ENCODE measurements around the gene TUBA1C.

The TUBA1C gene

DNA sequence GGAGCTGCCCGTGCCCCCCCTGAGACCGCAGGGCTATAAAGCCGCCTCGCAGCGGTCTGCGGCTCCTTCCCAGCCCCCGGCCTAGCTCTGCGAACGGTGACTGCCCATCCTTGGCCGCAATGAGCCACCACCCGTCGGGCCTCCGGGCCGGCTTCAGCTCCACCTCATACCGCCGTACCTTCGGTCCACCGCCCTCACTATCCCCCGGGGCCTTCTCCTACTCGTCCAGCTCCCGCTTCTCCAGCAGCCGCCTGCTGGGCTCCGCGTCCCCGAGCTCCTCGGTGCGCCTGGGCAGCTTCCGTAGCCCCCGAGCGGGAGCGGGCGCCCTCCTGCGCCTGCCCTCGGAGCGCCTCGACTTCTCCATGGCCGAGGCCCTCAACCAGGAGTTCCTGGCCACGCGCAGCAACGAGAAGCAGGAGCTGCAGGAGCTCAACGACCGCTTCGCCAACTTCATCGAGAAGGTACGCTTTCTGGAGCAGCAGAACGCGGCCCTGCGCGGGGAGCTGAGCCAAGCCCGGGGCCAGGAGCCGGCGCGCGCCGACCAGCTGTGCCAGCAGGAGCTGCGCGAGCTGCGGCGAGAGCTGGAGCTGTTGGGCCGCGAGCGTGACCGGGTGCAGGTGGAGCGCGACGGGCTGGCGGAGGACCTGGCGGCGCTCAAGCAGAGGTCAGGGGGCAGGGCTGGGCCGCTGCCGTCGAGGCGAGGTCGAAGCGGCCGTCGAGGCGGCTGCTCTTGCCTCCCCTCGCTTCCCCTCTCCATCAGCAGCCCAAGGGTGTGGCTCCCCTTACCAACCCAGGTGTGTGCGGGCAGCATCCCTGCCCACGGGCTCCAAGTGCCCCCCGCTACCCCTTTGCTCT is 30.4 kb downstream of the TUBA1C start, which contains the start of gene PRPH:
PRPH (plus strand) TSS at position 66 of the 855 bp plus-strand sequence; CDS start at position 120, 54 bp downstream.
- TF ChIP-seq SIN3A (IDR thresholded peaks at IDR 0.05; ENCODE audit: borderline replicate concordance, insufficient read depth, low read length) (no peak), POLR2AphosphoS5 (IDR thresholded peaks at IDR 0.05; ENCODE audit: low read depth, low read length) (no peak), TAF1 (IDR thresholded peaks at IDR 0.05; ENCODE audit: borderline replicate concordance, insufficient read depth, low read length) (no peak), FOXP2 (optimal IDR thresholded peaks at IDR 0.05; ENCODE audit: borderline replicate concordance, extremely low read depth, extremely low read length, insufficient read depth) (no peak)

DNA sequence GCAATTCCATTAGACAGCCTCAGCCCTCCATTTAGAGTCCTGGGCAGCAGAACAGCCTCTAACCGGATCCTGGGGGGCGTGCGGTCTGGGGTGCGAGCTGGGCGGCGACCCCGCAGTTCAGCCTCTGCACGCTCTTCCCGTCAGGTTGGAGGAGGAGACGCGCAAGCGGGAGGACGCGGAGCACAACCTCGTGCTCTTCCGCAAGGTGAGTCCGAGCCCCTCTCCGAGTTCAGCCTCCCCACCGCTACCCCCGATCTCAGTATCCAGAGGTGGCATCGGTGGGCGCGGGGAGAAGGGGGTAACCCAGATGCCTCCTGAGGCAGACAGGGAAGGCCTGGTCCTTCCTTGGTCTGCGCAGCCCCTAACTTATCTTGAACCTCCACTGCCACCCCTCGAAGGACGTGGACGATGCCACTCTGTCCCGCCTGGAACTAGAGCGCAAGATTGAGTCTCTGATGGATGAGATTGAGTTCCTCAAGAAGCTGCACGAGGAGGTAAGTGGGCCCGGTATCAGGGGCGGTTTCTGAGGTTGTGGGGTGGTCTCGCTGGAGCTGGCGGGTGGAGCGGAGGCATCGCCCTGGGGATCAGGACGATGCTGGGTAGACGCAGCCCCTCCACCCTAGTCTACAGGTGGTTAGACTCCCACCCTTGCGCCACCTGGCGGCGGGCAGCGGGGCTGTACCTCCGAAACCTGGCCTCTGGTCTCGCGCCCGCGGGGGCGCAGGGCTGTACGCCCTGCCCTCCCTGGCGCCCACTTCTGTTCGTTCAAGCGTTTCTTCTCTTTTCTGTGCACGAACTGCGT is 31.4 kb downstream of the TUBA1C start:
- TF ChIP-seq POLR2AphosphoS5 (IDR thresholded peaks at IDR 0.05; ENCODE audit: low read depth, low read length) (no peak), SIN3A (IDR thresholded peaks at IDR 0.05; ENCODE audit: borderline replicate concordance, insufficient read depth, low read length) (no peak), TAF1 (IDR thresholded peaks at IDR 0.05; ENCODE audit: borderline replicate concordance, insufficient read depth, low read length) (no peak), FOXP2 (optimal IDR thresholded peaks at IDR 0.05; ENCODE audit: borderline replicate concordance, extremely low read depth, extremely low read length, insufficient read depth) (peak; percentile 19)
- TF ChIP-seq, protein P1, sequence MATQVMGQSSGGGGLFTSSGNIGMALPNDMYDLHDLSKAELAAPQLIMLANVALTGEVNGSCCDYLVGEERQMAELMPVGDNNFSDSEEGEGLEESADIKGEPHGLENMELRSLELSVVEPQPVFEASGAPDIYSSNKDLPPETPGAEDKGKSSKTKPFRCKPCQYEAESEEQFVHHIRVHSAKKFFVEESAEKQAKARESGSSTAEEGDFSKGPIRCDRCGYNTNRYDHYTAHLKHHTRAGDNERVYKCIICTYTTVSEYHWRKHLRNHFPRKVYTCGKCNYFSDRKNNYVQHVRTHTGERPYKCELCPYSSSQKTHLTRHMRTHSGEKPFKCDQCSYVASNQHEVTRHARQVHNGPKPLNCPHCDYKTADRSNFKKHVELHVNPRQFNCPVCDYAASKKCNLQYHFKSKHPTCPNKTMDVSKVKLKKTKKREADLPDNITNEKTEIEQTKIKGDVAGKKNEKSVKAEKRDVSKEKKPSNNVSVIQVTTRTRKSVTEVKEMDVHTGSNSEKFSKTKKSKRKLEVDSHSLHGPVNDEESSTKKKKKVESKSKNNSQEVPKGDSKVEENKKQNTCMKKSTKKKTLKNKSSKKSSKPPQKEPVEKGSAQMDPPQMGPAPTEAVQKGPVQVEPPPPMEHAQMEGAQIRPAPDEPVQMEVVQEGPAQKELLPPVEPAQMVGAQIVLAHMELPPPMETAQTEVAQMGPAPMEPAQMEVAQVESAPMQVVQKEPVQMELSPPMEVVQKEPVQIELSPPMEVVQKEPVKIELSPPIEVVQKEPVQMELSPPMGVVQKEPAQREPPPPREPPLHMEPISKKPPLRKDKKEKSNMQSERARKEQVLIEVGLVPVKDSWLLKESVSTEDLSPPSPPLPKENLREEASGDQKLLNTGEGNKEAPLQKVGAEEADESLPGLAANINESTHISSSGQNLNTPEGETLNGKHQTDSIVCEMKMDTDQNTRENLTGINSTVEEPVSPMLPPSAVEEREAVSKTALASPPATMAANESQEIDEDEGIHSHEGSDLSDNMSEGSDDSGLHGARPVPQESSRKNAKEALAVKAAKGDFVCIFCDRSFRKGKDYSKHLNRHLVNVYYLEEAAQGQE (IDR thresholded peaks at IDR 0.05; ENCODE audit: insufficient read depth in 1 of 2, low read depth in 2 of 2, low read length in 2 of 2), result no peak

DNA sequence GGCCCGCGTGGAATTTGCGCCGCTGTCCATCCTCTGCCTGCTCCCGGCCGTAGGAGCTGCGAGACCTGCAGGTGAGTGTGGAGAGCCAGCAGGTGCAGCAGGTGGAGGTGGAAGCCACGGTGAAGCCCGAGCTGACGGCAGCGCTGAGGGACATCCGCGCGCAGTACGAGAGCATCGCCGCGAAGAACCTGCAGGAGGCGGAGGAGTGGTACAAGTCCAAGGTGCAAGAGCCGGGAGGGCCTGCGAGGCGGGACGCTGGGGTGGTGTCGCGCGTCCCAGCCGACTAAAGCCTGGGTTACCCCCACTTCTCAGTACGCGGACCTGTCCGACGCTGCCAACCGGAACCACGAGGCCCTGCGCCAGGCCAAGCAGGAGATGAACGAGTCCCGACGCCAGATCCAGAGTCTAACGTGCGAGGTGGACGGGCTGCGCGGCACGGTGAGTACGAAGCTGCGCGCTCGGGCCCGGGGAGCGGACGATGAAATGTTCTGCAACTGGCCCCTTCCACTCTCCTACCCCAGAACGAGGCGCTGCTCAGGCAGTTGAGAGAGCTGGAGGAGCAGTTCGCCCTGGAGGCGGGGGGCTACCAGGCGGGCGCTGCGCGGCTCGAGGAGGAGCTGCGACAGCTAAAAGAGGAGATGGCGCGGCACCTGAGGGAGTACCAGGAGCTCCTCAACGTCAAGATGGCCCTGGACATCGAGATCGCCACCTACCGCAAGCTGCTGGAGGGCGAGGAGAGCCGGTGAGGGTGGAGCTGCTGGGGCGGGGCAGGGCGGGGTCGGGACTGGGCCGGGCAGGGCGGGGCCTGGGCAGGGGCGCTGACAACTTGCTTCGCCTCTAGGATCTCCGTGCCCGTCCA is 32.2 kb downstream of the TUBA1C start:
- TF ChIP-seq, protein P1 (IDR thresholded peaks at IDR 0.05; ENCODE audit: insufficient read depth in 1 of 2, low read depth in 2 of 2, low read length in 2 of 2), result no peak
- TF ChIP-seq TAF1 (IDR thresholded peaks at IDR 0.05; ENCODE audit: borderline replicate concordance, insufficient read depth, low read length) (no peak), FOXP2 (optimal IDR thresholded peaks at IDR 0.05; ENCODE audit: borderline replicate concordance, extremely low read depth, extremely low read length, insufficient read depth) (no peak), SIN3A (IDR thresholded peaks at IDR 0.05; ENCODE audit: borderline replicate concordance, insufficient read depth, low read length) (no peak), POLR2AphosphoS5 (IDR thresholded peaks at IDR 0.05; ENCODE audit: low read depth, low read length) (no peak)

DNA sequence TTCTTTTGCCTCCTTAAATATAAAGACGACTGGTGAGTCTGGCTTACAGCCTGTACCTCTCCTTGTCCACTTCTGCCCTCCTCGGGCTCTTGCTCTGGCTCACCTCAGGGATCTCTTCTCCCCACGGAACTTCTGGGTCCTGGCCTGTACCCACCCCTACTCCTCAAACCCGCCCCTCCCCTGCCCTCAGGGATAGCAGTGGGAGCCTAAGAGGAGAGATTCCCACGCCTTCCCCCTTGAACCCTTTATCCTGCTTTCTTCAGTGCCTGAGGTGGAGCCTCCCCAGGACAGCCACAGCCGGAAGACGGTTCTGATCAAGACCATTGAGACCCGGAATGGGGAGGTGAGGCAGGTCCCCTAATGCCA is 32.8 kb downstream of the TUBA1C start:
- TF ChIP-seq FOXP2 (optimal IDR thresholded peaks at IDR 0.05; ENCODE audit: borderline replicate concordance, extremely low read depth, extremely low read length, insufficient read depth) (no peak), TAF1 (IDR thresholded peaks at IDR 0.05; ENCODE audit: borderline replicate concordance, insufficient read depth, low read length) (no peak), POLR2AphosphoS5 (IDR thresholded peaks at IDR 0.05; ENCODE audit: low read depth, low read length) (no peak), SIN3A (IDR thresholded peaks at IDR 0.05; ENCODE audit: borderline replicate concordance, insufficient read depth, low read length) (no peak)
- TF ChIP-seq, protein P1 (IDR thresholded peaks at IDR 0.05; ENCODE audit: insufficient read depth in 1 of 2, low read depth in 2 of 2, low read length in 2 of 2), result no peak
